IPS-18c (cell line): ENCODE results near the gene CA11.
A peak's percentile ranks its signal among the peaks of the same experiment; 100 is the strongest.
"Not testable (repeated sequence)": the region's sequence is repeated elsewhere in the genome, so short reads cannot be mapped to it uniquely, and the experiment has no call there.

Experiments used
- H3K4me3 ChIP-seq: 2 replicates; pipeline ENCODE4 v1.7.0; 2013; ENCODE audit warnings: low read depth, mild to moderate bottlenecking, low read length, moderate library complexity; ENCODE audit not compliant: insufficient read depth
- H3K9me3 ChIP-seq: one replicate; pipeline ENCODE4 v1.6.1; 2013; ENCODE audit warnings: mild to moderate bottlenecking, low read length, moderate library complexity; ENCODE audit not compliant: control insufficient read depth, insufficient read depth

CA11 gene

GRCh38 chr19:48635263-48635965 lies 10.6 kb downstream of the CA11 start:
- Histone ChIP-seq H3K4me3 (peak overlapping the region; percentile 85), H3K9me3 (no peaks in the 10 kb centered on the region)

- Histone ChIP-seq H3K9me3 (no peaks in the 10 kb centered on the region), H3K4me3 (peak overlapping the region; percentile 42)
Measured at GRCh38 chr19:48634424-48635262, 11.3 kb downstream of the CA11 start.

DNA sequence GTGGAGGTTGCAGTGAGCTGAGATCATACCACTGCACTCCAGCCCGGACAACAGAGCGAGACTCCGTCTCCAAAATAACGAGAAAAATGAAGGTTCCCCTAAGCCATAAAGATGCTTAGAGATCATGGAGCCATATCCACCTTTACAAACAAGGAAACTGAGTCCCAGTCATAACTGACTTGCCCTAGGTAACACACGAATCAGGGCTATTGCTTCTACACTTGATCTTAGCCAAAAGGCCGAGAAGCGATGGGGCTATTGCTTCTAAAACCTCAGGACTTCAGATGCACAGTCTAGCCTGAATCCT lies 12.0 kb downstream of the CA11 start:
- Histone ChIP-seq H3K4me3 (no peak overlapping the region), H3K9me3 (no peaks in the 10 kb centered on the region)

DNA sequence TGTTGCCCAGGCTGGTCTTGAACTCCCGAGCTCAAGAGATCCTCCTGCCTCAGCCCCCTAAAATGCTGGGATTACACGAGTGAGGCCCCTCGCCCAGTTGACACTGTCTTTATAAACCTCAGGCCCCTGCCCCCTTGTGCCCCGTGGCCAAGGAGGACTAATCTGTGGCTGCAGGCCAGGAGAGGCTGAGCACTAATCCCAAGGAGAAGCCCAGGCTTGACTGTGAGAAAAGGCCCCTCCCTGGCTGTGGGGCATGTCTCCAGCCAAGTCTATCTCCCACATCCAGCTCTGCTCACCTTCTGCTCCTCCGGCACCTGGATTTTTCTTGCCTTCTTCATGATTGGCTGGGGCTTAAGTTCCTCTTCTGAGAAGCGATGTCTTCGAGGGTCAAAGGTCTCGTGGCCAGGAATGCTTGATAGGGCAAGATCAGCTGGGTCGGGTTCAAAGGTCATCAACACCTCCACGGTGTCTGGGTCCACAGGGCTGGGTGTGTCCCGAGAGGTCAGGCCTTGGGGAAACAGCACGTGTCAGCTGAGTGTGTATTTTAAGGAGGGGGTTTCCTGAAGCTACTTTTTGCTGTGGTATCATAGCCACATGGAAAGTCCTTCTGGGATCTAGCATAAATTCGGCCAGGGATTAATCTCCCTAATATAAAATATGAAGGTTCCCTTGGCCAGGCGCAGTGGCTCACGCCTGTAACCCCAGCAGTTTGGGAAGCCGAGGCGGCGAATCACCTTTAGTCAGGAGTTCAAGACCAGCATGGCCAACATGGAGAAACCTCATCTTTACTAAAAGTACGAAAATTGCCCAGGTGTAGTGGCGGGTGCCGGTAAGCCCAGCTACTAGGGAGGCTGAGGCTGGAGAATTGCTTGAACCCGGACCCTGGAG lies 12.6 kb downstream of the CA11 start:
- Histone ChIP-seq H3K9me3 (no peaks in the 10 kb centered on the region), H3K4me3 (no peak overlapping the region)

DNA sequence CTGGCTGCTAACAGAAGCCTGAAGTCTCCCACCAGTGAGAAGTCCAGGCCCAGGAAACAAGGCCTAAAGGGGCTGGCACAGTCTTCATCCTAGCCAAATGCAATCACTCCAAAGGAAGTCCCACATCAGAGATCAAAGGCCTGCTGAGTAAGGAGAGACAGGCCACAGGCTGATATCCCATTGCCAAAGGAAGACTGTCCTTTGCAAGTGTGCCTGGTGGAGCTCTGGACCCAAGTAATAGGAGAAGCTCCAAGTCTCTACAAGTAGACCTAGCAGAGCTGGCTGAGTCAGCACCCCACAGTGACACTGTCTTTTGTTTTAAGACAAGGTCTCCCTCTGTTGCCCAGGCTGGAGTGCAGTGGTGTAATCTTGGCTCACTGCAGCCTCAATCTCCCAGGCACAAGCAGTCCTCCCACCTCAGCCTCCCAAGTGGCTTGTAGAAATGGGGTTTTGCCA lies 13.3 kb downstream of the CA11 start:
- Histone ChIP-seq H3K9me3 (no peaks in the 10 kb centered on the region), H3K4me3 (no peak overlapping the region)

- not testable (repeated sequence) for H3K4me3 ChIP-seq
Measured at GRCh38 chr19:48632286-48632685, 13.7 kb downstream of the CA11 start.

GRCh38 chr19:48631225-48631624 lies 14.8 kb downstream of the CA11 start:
- Histone ChIP-seq H3K9me3 (no peaks in the 10 kb centered on the region), H3K4me3 (no peak overlapping the region)

More at GRCh38 chr19:48632286-48632685, 13.7 kb downstream of the CA11 start:
- not testable (repeated sequence) for H3K9me3 ChIP-seq

GRCh38 chr19:48630296-48631063 lies 15.5 kb downstream of the CA11 start:
- Histone ChIP-seq H3K9me3 (no peaks in the 10 kb centered on the region), H3K4me3 (peak overlapping the region; percentile 46)

- no peaks in the 10 kb centered on the region for H3K9me3 ChIP-seq
- peak overlapping the region; percentile 46; the same call in 1 of the 2 replicates for H3K4me3 ChIP-seq
Measured at GRCh38 chr19:48629599-48630295, 16.2 kb downstream of the CA11 start.

GRCh38 chr19:48629297-48629598 lies 16.7 kb downstream of the CA11 start:
- Histone ChIP-seq H3K4me3 (no peak overlapping the region), H3K9me3 (no peaks in the 10 kb centered on the region)

- Histone ChIP-seq H3K9me3 (no peaks in the 10 kb centered on the region), H3K4me3 (no peak overlapping the region)
Measured at GRCh38 chr19:48628486-48629296, 17.3 kb downstream of the CA11 start.

- Histone ChIP-seq H3K4me3 (no peak overlapping the region), H3K9me3 (no peaks in the 10 kb centered on the region)
Measured at GRCh38 chr19:48627865-48628314, 18.1 kb downstream of the CA11 start.

DNA sequence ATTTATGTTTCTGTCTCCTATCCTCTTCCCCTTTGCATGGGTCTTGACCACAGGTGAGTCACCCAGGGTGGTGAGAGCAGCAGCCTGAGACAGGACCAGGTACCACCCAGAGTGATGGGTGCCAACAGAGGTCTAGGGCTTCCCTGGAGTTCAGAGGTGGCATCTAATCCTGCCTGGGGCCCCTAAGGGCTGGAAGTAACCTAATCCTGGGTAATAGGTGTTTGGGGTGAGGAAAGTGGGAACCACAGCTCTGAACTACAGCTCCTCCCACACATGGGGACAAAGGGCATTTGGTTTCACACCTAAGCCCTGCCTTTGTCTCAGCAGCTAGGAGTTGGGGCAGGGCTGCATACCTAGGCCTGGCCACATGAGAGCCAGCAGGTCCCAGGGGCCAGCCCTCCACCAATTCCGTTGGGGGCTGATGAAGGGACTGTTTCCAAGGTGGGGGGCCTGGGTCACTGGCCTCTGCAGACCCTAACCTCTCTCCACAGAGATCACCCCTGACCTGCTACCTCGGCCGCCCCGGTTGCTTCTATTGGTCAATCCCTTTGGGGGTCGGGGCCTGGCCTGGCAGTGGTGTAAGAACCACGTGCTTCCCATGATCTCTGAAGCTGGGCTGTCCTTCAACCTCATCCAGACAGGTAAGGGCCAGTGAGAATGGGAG lies 18.7 kb downstream of the CA11 start:
- no peaks in the 10 kb centered on the region for H3K9me3 ChIP-seq
- no peak overlapping the region for H3K4me3 ChIP-seq

GRCh38 chr19:48625891-48626327 lies 20.1 kb downstream of the CA11 start:
- Histone ChIP-seq H3K9me3 (no peaks in the 10 kb centered on the region), H3K4me3 (no peak overlapping the region)
